ENCODE measurements around the gene CLIP2. TPM values are rescaled to one million over a fixed set of nuclear protein-coding genes. Genes with fewer than 3 reads are reported as not detected.

Gene CLIP2
- polyA plus RNA-seq, 3 donors = 1.1 to 5.2 (median 1.3) TPM

DNA sequence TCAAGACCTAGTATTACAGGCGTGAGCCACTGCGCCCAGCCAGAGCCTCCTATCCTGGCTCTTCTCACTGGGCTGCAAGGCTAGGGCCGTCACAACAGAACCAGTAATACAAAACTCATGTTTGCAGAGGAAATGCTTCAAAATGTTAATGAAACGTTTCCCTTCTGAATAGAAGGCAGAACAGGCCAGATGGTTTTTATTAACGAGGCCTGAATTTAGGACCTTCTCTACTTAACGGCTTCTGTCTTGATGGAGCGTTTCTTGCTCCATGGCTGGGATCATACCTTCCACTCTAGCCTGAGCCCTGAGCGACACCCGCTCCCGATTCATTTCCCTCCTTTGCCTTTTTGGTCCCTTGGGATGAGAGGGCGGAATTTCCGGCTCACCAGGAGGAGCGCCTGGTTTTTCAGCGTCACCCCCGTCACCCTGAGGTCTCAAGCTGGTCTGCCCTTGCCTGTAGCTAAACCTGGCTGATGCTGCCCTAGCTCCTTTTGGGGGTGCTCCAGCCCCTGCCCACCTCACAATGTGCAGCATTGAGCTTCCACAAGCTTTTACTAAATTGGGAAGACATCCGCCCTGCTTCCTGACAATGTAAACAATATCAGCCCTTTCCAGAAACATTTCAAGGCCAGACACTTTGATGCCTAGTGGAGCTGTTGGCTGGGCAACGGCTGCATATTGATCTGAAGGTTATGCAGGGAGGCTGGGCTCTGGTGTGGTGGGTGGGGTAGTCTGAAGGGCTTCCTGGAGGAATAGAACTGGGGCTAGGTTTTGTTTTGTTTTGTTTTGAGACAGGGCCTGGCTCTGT is 5.2 kb downstream of the CLIP2 start:
- Histone ChIP-seq H3K9me3 (replicated peaks in 1 of 2; ENCODE audit: control insufficient read depth in 1 of 2, insufficient read depth in 1 of 2, low read length in 2 of 2) (no peaks in the 10 kb centered on the region), H3K27me3 (ENCODE audit: control insufficient read depth in 2 of 2, insufficient read depth in 2 of 2, low read length in 2 of 2) (no peaks in the 10 kb centered on the region), H3K79me2 (ENCODE audit: insufficient read depth, low read length) (peaks cover 37% of the 10 kb centered on the region), H3K4me2 (replicated peaks; ENCODE audit: extremely low read depth, low read length, poor library complexity, severe bottlenecking) (no peak overlapping the region), H2AFZ (ENCODE audit: insufficient read depth, low read depth, low read length, poor library complexity, severe bottlenecking) (no peak overlapping the region), H4K20me1 (ENCODE audit: insufficient read depth, low read length) (peaks cover 81% of the 10 kb centered on the region), H3K4me3 (replicated peaks in 1 of 3; ENCODE audit: low read depth in 2 of 3, low read length in 3 of 3) (no peak overlapping the region), H3K36me3 (replicated peaks in 1 of 2; ENCODE audit: control insufficient read depth in 1 of 2, insufficient read depth in 2 of 2, low read length in 2 of 2) (no peaks in the 10 kb centered on the region), H3K27ac (ENCODE audit: low read depth in 1 of 2, low read length in 2 of 2) (no peak overlapping the region), H3K4me1 (ENCODE audit: control insufficient read depth in 1 of 2, insufficient read depth in 2 of 2, low read length in 2 of 2) (peaks cover 18 to 28% of the 10 kb centered on the region in 2 donors), H3K9ac (ENCODE audit: insufficient read depth, low read length, poor library complexity, severe bottlenecking) (no peak overlapping the region)
- TF ChIP-seq, protein P1, sequence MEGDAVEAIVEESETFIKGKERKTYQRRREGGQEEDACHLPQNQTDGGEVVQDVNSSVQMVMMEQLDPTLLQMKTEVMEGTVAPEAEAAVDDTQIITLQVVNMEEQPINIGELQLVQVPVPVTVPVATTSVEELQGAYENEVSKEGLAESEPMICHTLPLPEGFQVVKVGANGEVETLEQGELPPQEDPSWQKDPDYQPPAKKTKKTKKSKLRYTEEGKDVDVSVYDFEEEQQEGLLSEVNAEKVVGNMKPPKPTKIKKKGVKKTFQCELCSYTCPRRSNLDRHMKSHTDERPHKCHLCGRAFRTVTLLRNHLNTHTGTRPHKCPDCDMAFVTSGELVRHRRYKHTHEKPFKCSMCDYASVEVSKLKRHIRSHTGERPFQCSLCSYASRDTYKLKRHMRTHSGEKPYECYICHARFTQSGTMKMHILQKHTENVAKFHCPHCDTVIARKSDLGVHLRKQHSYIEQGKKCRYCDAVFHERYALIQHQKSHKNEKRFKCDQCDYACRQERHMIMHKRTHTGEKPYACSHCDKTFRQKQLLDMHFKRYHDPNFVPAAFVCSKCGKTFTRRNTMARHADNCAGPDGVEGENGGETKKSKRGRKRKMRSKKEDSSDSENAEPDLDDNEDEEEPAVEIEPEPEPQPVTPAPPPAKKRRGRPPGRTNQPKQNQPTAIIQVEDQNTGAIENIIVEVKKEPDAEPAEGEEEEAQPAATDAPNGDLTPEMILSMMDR (IDR thresholded peaks at IDR 0.05) = no peak
- H3K9me3 Mint-ChIP-seq = peaks cover 0 to 2% (median 0%) of the 10 kb centered on the region in 7 donors
- H3K27me3 Mint-ChIP-seq (ENCODE audit: low read depth in 3 of 3) = peaks cover 0 to 13% (median 9%) of the 10 kb centered on the region in 3 donors
- H3K4me1 Mint-ChIP-seq = peaks cover 33% of the 10 kb centered on the region
- H3K4me3 Mint-ChIP-seq = no peak overlapping the region
- intact Hi-C loops (cut with micrococcal nuclease) = loop anchor here in 1 of 2 donors (5.0 kb wide), 1 partner anchor 42 kb away; the partner anchor contains the start of gene RFC2
- peaks cover 4 to 5% of the 10 kb centered on the region in 2 donors for H3K36me3 Mint-ChIP-seq
- no peak for DNase-seq
- WGBS (ENCODE audit: insufficient coverage) = 92% methylated on average over 14 of the region's 17 CpGs
- no peak overlapping the region for H3K27ac Mint-ChIP-seq

DNA sequence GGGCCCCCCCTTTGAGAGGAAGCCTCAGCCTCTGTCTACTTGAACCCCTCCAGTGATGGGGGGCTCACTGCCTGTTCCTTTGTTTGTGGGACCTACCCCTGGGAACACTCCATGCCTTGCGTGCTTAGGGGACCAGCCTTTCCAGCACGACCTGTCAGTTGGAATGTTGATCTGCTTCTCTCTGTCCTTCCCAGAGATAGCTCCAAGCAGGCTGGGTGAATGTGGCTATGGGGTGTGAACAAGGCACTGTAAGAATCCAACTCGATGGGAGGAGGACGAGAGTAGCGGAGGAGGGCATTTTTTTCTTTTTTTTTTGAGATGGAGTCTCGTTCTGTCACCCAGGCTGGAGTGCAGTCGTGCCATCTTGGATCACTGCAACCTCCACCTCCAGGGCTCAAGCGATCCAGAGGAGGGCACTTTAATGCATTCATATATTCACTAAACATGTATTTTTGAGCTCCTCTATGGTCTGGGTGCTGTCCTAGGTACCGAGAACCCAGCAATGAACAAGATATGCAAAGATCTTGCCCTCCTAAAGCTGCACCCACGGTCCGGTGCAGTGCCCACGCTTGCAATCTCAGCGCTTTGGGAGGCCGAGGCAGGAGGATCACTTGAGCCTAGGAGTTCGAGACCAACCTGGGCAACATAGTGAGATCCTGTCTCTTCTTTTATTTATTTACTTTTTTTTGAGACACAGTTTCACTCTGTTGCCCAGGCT is 8.5 kb downstream of the CLIP2 start:
- H3K79me2 ChIP-seq (ENCODE audit: insufficient read depth, low read length) = peaks cover 27% of the 10 kb centered on the region
- no peak overlapping the region for H3K4me3 ChIP-seq (replicated peaks in 1 of 3; ENCODE audit: low read depth in 2 of 3, low read length in 3 of 3)
- H3K4me3 Mint-ChIP-seq = no peak overlapping the region
- H3K9me3 ChIP-seq (replicated peaks in 1 of 2; ENCODE audit: control insufficient read depth in 1 of 2, insufficient read depth in 1 of 2, low read length in 2 of 2) = no peaks in the 10 kb centered on the region
- H2AFZ ChIP-seq (ENCODE audit: insufficient read depth, low read depth, low read length, poor library complexity, severe bottlenecking) = no peak overlapping the region
- H3K27me3 ChIP-seq (ENCODE audit: control insufficient read depth in 2 of 2, insufficient read depth in 2 of 2, low read length in 2 of 2) = no peaks in the 10 kb centered on the region
- H3K27ac ChIP-seq (ENCODE audit: low read depth in 1 of 2, low read length in 2 of 2) = no peak overlapping the region
- no peak for DNase-seq
- no peak overlapping the region for H3K27ac Mint-ChIP-seq
- H3K4me1 Mint-ChIP-seq = peaks cover 16% of the 10 kb centered on the region
- peaks cover 0 to 3% (median 2%) of the 10 kb centered on the region in 3 donors for H3K27me3 Mint-ChIP-seq (ENCODE audit: low read depth in 3 of 3)
- TF ChIP-seq, protein P1 (IDR thresholded peaks at IDR 0.05) = no peak
- H3K9ac ChIP-seq (ENCODE audit: insufficient read depth, low read length, poor library complexity, severe bottlenecking) = no peak overlapping the region
- peaks cover 62% of the 10 kb centered on the region for H4K20me1 ChIP-seq (ENCODE audit: insufficient read depth, low read length)
- WGBS (ENCODE audit: insufficient coverage) = over 99% methylated on average over 8 of the region's 15 CpGs
- no peaks in the 10 kb centered on the region for H3K36me3 ChIP-seq (replicated peaks in 1 of 2; ENCODE audit: control insufficient read depth in 1 of 2, insufficient read depth in 2 of 2, low read length in 2 of 2)
- no peak overlapping the region for H3K4me2 ChIP-seq (replicated peaks; ENCODE audit: extremely low read depth, low read length, poor library complexity, severe bottlenecking)
- H3K36me3 Mint-ChIP-seq = peaks cover 4 to 5% of the 10 kb centered on the region in 2 donors
- H3K4me1 ChIP-seq (ENCODE audit: control insufficient read depth in 1 of 2, insufficient read depth in 2 of 2, low read length in 2 of 2) = peaks cover 5 to 12% of the 10 kb centered on the region in 2 donors
- intact Hi-C loops (cut with micrococcal nuclease) = no loop called here
- H3K9me3 Mint-ChIP-seq = peaks cover 0 to 2% (median 0%) of the 10 kb centered on the region in 7 donors

All from CD14-positive monocyte (primary cell).